Measurements from ENCODE around the gene ALPL.

ALPL gene

DNA sequence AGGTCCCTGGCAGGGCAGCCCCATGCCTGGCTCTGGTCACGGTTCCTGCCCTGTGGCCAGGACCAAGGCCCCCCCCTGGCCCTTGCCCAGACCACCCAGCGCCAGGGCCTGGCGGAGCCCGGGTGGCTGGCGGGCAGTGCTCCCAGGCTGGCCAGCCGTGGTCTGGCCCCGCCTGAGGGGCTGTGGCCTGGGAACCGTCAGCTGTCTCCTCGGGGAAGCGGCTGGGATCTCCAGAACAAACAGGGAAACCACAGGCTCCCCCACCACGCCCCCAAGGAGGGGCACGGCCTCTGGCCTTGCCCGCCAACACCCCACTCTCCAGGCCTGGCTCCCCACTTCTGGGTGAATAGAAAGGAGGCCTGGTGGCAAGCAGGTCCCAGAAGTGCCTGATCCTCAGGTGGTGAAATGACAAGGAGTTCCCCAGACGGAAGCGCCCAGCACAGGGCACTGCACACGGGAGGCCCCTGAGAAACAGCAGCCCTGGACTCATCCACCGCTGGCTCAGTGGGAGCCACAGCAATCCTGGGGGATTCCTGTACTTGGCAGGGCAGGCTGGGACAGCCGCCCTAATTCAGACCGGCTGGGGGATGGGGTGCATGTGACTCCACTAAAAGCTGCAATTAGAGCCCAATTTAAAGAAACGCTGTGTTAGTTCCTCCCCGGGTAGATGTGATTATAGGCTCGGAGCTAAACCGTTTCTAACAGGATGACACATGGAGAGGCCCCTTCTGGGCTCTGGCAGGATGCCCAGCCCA lies 81.1 kb downstream of the ALPL start:
- Histone ChIP-seq H3K36me3 (ENCODE audit: insufficient read depth, insufficient read length, low read length) (no peaks in the 10 kb centered on the region), H3K4me3 (ENCODE audit: insufficient read length, low read depth) (no peak overlapping the region), H3K9me3 (ENCODE audit: insufficient read depth, low read length) (no peaks in the 10 kb centered on the region), H3K27me3 (ENCODE audit: insufficient read depth, insufficient read length) (peaks cover 8% of the 10 kb centered on the region), H3K4me1 (ENCODE audit: insufficient read depth, insufficient read length) (peaks cover 30% of the 10 kb centered on the region), H3K9ac (ENCODE audit: insufficient read length, low read depth) (no peak overlapping the region)
- DNase-seq (ENCODE audit: low read depth, low spot score), result no peak
- no peak for TF ChIP-seq YY1 (IDR thresholded peaks at IDR 0.05; ENCODE audit: insufficient read depth, insufficient read length)
- TF ChIP-seq SUZ12 (IDR thresholded peaks at IDR 0.05; ENCODE audit: extremely low read depth, insufficient read depth, insufficient read length), result no peak
- TF ChIP-seq ZNF274 (IDR thresholded peaks at IDR 0.05; ENCODE audit: low read depth, low read length), result no peak

DNA sequence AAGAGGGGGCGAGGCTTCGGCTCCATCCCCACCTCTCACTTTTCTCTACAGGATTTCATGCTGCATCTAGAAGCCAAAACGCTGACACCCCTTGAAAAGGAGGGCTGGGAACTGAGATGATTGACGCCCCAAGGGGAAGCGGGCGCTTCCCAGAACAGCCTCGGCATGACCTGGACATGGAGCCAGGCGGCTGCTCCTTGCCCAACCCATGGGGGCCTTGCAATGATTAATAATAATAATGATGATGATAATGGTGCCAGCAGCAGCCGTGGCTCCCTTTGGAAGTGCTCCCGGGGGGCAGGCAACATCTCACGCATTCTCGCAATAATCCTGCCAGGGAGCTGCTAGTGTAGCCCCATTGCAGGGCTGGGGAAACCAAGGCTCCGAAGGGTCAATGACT lies 81.7 kb downstream of the ALPL start:
- TF ChIP-seq YY1 (IDR thresholded peaks at IDR 0.05; ENCODE audit: insufficient read depth, insufficient read length) (no peak), SUZ12 (IDR thresholded peaks at IDR 0.05; ENCODE audit: extremely low read depth, insufficient read depth, insufficient read length) (no peak), ZNF274 (IDR thresholded peaks at IDR 0.05; ENCODE audit: low read depth, low read length) (no peak)
- no peak for DNase-seq (ENCODE audit: low read depth, low spot score)
- Histone ChIP-seq H3K27me3 (ENCODE audit: insufficient read depth, insufficient read length) (peaks cover 8% of the 10 kb centered on the region), H3K36me3 (ENCODE audit: insufficient read depth, insufficient read length, low read length) (no peaks in the 10 kb centered on the region), H3K9ac (ENCODE audit: insufficient read length, low read depth) (no peak overlapping the region), H3K4me1 (ENCODE audit: insufficient read depth, insufficient read length) (peaks cover 29% of the 10 kb centered on the region), H3K4me3 (ENCODE audit: insufficient read length, low read depth) (no peak overlapping the region), H3K9me3 (ENCODE audit: insufficient read depth, low read length) (no peaks in the 10 kb centered on the region)

DNA sequence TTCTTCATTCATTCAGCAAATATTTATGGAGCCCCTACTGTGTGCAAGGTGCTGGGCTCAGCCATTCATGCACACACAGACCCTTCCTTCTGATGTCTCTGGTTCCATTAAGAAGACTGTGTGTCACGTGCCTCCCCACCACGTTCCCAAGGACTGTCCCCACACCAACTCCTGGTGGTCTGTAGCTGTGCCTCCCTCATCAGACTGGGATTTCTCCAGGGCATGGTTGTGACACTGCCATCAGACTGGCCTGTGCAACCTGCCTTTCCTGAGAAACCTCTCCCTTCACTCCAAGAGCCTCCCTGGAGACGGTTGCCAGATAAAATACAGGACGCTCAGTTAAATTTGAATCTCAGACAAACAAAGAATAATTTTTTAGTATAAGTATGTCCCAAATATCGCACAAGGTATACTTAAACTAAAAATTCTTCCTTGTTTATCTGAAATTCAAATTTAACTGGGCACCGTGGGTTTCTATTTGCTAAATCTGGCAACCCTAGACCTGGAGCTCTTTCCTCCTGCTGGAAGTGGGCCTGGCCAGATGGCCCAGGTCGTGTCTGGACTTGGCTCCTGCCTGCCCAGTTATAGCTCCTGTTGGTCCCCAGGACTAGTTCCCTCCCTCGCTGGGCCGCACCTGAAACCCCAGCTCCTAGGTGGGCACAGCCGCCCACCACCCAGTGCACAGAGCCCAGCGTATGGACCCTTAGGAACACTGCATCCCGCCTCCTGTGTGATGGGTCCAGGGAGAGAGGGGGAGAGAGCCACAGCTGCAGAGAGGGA lies 83.1 kb downstream of the ALPL start:
- DNase-seq (ENCODE audit: low read depth, low spot score), result no peak
- H3K36me3 ChIP-seq (ENCODE audit: insufficient read depth, insufficient read length, low read length), result no peaks in the 10 kb centered on the region
- H3K4me3 ChIP-seq (ENCODE audit: insufficient read length, low read depth), result no peak overlapping the region
- H3K9me3 ChIP-seq (ENCODE audit: insufficient read depth, low read length), result no peaks in the 10 kb centered on the region
- H3K9ac ChIP-seq (ENCODE audit: insufficient read length, low read depth), result no peak overlapping the region
- TF ChIP-seq SUZ12 (IDR thresholded peaks at IDR 0.05; ENCODE audit: extremely low read depth, insufficient read depth, insufficient read length) (no peak), ZNF274 (IDR thresholded peaks at IDR 0.05; ENCODE audit: low read depth, low read length) (no peak), YY1 (IDR thresholded peaks at IDR 0.05; ENCODE audit: insufficient read depth, insufficient read length) (no peak)
- no peaks in the 10 kb centered on the region for H3K27me3 ChIP-seq (ENCODE audit: insufficient read depth, insufficient read length)
- H3K4me1 ChIP-seq (ENCODE audit: insufficient read depth, insufficient read length), result peaks cover 20% of the 10 kb centered on the region

DNA sequence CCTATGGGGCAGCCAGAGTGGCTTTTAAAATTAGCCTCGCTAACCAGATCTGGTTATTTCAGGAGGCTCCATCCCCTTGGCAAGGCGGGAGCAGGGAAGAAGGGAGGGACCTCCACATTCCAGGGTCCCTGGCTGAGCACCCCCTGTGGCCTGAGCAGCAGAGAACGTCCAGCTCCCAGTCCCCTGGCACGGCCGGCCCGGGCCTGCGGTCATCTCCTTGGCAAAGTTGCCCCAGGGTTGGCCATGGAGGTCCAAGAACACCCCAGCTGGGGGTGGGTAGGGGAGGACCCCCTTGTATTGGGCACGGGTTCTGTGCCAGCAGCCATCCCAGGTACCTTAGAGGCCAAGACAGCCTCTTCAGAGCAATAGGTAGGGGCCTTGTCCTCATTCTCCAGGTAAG lies 84.0 kb downstream of the ALPL start:
- Histone ChIP-seq H3K9ac (ENCODE audit: insufficient read length, low read depth) (no peak overlapping the region), H3K9me3 (ENCODE audit: insufficient read depth, low read length) (no peaks in the 10 kb centered on the region), H3K27me3 (ENCODE audit: insufficient read depth, insufficient read length) (no peaks in the 10 kb centered on the region), H3K4me1 (ENCODE audit: insufficient read depth, insufficient read length) (peaks cover 21% of the 10 kb centered on the region), H3K4me3 (ENCODE audit: insufficient read length, low read depth) (no peak overlapping the region), H3K36me3 (ENCODE audit: insufficient read depth, insufficient read length, low read length) (no peaks in the 10 kb centered on the region)
- no peak for DNase-seq (ENCODE audit: low read depth, low spot score)
- TF ChIP-seq ZNF274 (IDR thresholded peaks at IDR 0.05; ENCODE audit: low read depth, low read length), result no peak
- no peak for TF ChIP-seq YY1 (IDR thresholded peaks at IDR 0.05; ENCODE audit: insufficient read depth, insufficient read length)
- TF ChIP-seq SUZ12 (IDR thresholded peaks at IDR 0.05; ENCODE audit: extremely low read depth, insufficient read depth, insufficient read length), result no peak

GRCh38 chr1:21594501-21594900 lies 85.3 kb downstream of the ALPL start:
- H3K9me3 ChIP-seq (ENCODE audit: insufficient read depth, low read length), result no peaks in the 10 kb centered on the region
- no peaks in the 10 kb centered on the region for H3K27me3 ChIP-seq (ENCODE audit: insufficient read depth, insufficient read length)
- H3K4me1 ChIP-seq (ENCODE audit: insufficient read depth, insufficient read length), result peaks cover 21% of the 10 kb centered on the region
- TF ChIP-seq SUZ12 (IDR thresholded peaks at IDR 0.05; ENCODE audit: extremely low read depth, insufficient read depth, insufficient read length), result no peak
- no peak for TF ChIP-seq YY1 (IDR thresholded peaks at IDR 0.05; ENCODE audit: insufficient read depth, insufficient read length)
- TF ChIP-seq ZNF274 (IDR thresholded peaks at IDR 0.05; ENCODE audit: low read depth, low read length), result no peak
- no peak overlapping the region for H3K4me3 ChIP-seq (ENCODE audit: insufficient read length, low read depth)
- no peak overlapping the region for H3K9ac ChIP-seq (ENCODE audit: insufficient read length, low read depth)
- DNase-seq (ENCODE audit: low read depth, low spot score), result no peak
- no peaks in the 10 kb centered on the region for H3K36me3 ChIP-seq (ENCODE audit: insufficient read depth, insufficient read length, low read length)

GRCh38 chr1:21594935-21595897 lies 86.0 kb downstream of the ALPL start:
- no peak for DNase-seq (ENCODE audit: low read depth, low spot score)
- TF ChIP-seq ZNF274 (IDR thresholded peaks at IDR 0.05; ENCODE audit: low read depth, low read length), result no peak
- no peak for TF ChIP-seq YY1 (IDR thresholded peaks at IDR 0.05; ENCODE audit: insufficient read depth, insufficient read length)
- no peak for TF ChIP-seq SUZ12 (IDR thresholded peaks at IDR 0.05; ENCODE audit: extremely low read depth, insufficient read depth, insufficient read length)
- H3K27me3 ChIP-seq (ENCODE audit: insufficient read depth, insufficient read length), result no peaks in the 10 kb centered on the region
- H3K9me3 ChIP-seq (ENCODE audit: insufficient read depth, low read length), result no peaks in the 10 kb centered on the region
- H3K4me3 ChIP-seq (ENCODE audit: insufficient read length, low read depth), result no peak overlapping the region
- H3K9ac ChIP-seq (ENCODE audit: insufficient read length, low read depth), result no peak overlapping the region
- H3K4me1 ChIP-seq (ENCODE audit: insufficient read depth, insufficient read length), result peaks cover 21% of the 10 kb centered on the region
- H3K36me3 ChIP-seq (ENCODE audit: insufficient read depth, insufficient read length, low read length), result no peaks in the 10 kb centered on the region
